HFFc6 (cell line): ENCODE measurements around the gene MRTFA. TPM values are rescaled to one million over a fixed set of nuclear protein-coding genes. Genes with fewer than 3 reads are reported as not detected.

Source experiments
- DNase-seq: peaks from one replicate; pipeline ENCODE4 v3.0.0-alpha.2; 2018
- H3K27ac Mint-ChIP-seq: 2 replicates; pipeline ENCODE4 v1.8.0; 2020; ENCODE audit warnings: mild to moderate bottlenecking, mixed read lengths
- H3K27me3 Mint-ChIP-seq: 2 replicates; pipeline ENCODE4 v1.8.0; 2021; ENCODE audit warnings: mild to moderate bottlenecking, moderate library complexity, mixed read lengths; ENCODE audit not compliant: insufficient read depth
- H3K36me3 Mint-ChIP-seq: 2 replicates; pipeline ENCODE4 v1.8.0; 2021; ENCODE audit warnings: low read depth, mixed read lengths
- H3K4me1 Mint-ChIP-seq: 2 replicates; pipeline ENCODE4 v1.8.0; 2020; ENCODE audit warnings: low read depth, mixed read lengths
- H3K4me3 Mint-ChIP-seq: 2 replicates; pipeline ENCODE4 v1.8.0; 2020; ENCODE audit warnings: mild to moderate bottlenecking, moderate library complexity, mixed read lengths
- H3K9me3 Mint-ChIP-seq: 2 replicates; pipeline ENCODE4 v1.8.0; 2020; ENCODE audit warnings: mild to moderate bottlenecking, mixed read lengths
- total RNA-seq, 6 experiments: library from RNA; stranded (reverse); fragmentation: NEBNext Ultra II Directional; extraction: Animal tissue kit (Norgen Biotek cat#: 25700); gene quantifications; 2 replicates in 1 of 6; 3 replicates in 5 of 6; pipeline ENCODE4 v1.2.3, GENCODE V29; 2021
- TF ChIP-seq, protein P1 (sequence below): fragments of 200-600 bp; sonication (generic); IDR thresholded peaks from 2 replicates; pipeline ENCODE4 v1.5.0; 2021; ENCODE audit warnings: antibody characterized with exemption, mild to moderate bottlenecking

The MRTFA gene
- total RNA-seq, 6 experiments from 2014 or later: 36.4 to 48.7 (median 42.2) TPM

DNA sequence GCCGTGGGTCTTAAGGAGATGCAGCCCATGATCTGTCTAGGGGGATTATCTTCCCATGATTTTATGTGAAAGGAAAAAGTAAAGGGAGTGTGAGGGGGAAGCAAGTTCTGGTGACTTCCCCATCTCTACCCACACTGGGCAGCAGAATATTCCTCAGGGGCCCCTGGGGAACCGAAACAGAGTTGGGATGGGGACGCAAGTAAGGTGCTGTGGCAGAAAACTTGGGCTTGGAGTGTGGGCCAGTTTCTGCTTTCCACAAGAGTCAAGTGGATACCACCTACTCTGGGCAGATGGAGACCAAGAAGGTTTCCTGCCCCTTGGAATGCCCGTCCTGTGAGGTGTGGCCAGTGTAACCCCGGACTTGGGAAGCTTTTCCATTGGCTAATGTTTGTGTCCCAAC, 201.8 kb downstream of the MRTFA start:
- Mint-ChIP-seq H3K27me3 (peaks cover 2% of the 10 kb centered on the region; the same call in 1 of the 2 replicates), H3K36me3 (peaks cover 4% of the 10 kb centered on the region; the same call in 1 of the 2 replicates), H3K9me3 (no peaks in the 10 kb centered on the region), H3K4me3 (no peak overlapping the region), H3K27ac (no peak overlapping the region; the same call in 1 of the 2 replicates), H3K4me1 (peaks cover 30% of the 10 kb centered on the region)
- no peak for DNase-seq
- TF ChIP-seq, protein P1, sequence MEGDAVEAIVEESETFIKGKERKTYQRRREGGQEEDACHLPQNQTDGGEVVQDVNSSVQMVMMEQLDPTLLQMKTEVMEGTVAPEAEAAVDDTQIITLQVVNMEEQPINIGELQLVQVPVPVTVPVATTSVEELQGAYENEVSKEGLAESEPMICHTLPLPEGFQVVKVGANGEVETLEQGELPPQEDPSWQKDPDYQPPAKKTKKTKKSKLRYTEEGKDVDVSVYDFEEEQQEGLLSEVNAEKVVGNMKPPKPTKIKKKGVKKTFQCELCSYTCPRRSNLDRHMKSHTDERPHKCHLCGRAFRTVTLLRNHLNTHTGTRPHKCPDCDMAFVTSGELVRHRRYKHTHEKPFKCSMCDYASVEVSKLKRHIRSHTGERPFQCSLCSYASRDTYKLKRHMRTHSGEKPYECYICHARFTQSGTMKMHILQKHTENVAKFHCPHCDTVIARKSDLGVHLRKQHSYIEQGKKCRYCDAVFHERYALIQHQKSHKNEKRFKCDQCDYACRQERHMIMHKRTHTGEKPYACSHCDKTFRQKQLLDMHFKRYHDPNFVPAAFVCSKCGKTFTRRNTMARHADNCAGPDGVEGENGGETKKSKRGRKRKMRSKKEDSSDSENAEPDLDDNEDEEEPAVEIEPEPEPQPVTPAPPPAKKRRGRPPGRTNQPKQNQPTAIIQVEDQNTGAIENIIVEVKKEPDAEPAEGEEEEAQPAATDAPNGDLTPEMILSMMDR: no peak

DNA sequence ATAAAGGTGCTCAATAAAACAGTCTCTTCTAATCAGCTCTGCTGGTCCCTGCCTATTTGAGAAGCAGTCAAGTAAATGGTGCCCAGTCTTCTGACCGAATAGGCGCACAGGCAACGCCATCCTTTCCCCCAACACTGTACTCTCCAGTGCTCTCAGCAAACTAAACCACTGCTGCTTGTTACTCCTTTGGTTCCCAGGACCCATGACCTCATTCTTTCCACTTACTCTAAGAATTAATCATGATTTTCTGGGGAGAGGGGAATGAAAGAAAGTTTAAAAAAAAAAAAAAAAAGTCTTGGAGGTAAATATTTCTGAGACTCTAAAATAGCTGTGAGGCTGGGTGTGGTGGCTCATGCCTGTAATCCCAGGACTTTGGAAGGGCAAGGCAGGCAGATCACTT, 202.4 kb downstream of the MRTFA start:
- peaks cover 2% of the 10 kb centered on the region; the same call in 1 of the 2 replicates for H3K27me3 Mint-ChIP-seq
- H3K27ac Mint-ChIP-seq: peak overlapping the region; percentile 61
- no peak for DNase-seq
- peaks cover 30% of the 10 kb centered on the region for H3K4me1 Mint-ChIP-seq
- TF ChIP-seq, protein P1: no peak
- peaks cover 5% of the 10 kb centered on the region; the same call in 1 of the 2 replicates for H3K36me3 Mint-ChIP-seq
- no peaks in the 10 kb centered on the region for H3K9me3 Mint-ChIP-seq
- H3K4me3 Mint-ChIP-seq: no peak overlapping the region

DNA sequence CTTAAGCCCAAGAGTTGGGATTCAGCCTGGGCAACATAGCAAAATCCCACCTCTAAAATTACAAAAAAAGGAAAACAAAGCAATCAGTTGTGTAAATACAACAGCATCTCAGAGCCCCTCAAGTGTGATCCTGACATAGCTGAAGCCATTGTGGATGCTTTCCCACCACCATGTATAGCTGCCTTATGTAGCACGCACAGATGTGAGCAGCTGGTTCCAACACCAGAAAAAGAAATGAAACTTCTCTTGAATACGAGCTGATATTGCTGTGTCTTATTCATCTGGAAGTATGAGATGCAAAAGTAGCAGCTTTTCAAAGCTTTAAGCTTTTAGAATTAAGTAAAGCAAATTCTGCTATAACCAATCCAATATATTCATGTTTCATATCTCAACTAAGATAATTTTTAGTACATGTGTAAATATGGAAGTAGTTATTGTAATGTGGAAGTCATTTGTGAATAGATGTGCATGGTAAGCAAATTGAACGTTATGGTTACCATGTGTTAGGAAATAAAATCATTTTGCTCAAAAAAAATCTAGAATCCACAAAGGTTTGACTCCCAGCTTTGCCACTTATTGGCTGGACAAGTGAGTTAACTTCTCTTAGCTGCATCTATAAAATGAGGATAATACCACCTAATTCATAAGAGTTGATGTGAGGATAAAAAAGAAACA, 203.0 kb downstream of the MRTFA start:
- no peak overlapping the region for H3K4me3 Mint-ChIP-seq
- TF ChIP-seq, protein P1: no peak
- H3K27ac Mint-ChIP-seq: peak overlapping the region; percentile 61
- peaks cover 30% of the 10 kb centered on the region for H3K4me1 Mint-ChIP-seq
- no peaks in the 10 kb centered on the region for H3K9me3 Mint-ChIP-seq
- H3K36me3 Mint-ChIP-seq: peaks cover 10% of the 10 kb centered on the region; the same call in 1 of the 2 replicates
- H3K27me3 Mint-ChIP-seq: peaks cover 2% of the 10 kb centered on the region; the same call in 1 of the 2 replicates
- DNase-seq: no peak

DNA sequence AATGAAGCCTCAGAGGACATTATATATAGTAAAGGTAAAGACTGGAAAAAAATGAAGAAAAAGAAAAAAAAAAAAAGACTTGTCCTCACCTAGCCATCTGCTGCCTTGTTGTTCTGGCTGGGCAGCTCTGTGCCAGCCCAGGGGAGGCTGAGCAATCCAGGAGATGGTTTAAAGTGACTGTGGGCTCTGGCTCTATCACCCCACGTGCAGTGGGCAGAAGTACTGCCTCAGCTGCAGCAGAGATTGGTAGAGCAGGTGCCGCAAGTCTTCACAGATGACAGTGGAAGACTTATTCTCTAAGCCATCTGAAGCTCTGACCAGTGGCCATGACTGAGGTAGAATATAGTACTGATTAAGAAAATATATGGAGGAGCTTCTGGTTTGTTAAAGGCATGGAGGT, 203.9 kb downstream of the MRTFA start:
- peaks cover 10% of the 10 kb centered on the region; the same call in 1 of the 2 replicates for H3K36me3 Mint-ChIP-seq

DNA sequence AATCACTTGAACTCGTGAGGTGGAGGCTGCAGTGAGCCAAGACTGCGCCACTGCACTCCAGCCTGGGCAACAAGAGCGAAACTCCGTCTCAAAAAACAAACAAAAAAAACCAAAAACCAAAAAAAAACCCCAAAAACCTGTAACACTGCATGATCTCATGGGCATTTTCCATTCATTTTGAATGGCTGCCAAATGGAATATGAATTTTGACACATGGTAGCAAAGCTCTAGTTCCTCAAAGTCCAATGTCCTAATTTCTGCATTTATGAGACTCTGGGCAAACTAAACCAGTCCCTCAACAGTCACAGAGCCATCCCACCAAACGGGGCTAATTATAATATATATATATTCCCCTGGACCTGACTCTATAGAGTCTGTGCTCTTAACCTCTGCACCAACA, 204.4 kb downstream of the MRTFA start:
- TF ChIP-seq, protein P1: no peak
- Mint-ChIP-seq H3K27ac (no peak overlapping the region), H3K4me1 (peaks cover 17% of the 10 kb centered on the region), H3K9me3 (no peaks in the 10 kb centered on the region), H3K4me3 (no peak overlapping the region), H3K27me3 (peaks cover 2% of the 10 kb centered on the region; the same call in 1 of the 2 replicates), H3K36me3 (peaks cover 10% of the 10 kb centered on the region; the same call in 1 of the 2 replicates)
- DNase-seq: no peak

More for the DNA sequence above, 203.9 kb downstream of the MRTFA start:
- Mint-ChIP-seq H3K27me3 (peaks cover 2% of the 10 kb centered on the region; the same call in 1 of the 2 replicates), H3K4me1 (peaks cover 22% of the 10 kb centered on the region), H3K27ac (no peak overlapping the region), H3K4me3 (no peak overlapping the region), H3K9me3 (no peaks in the 10 kb centered on the region)
- DNase-seq: no peak
- TF ChIP-seq, protein P1: no peak
